Measurements from ENCODE around the gene FIG4. TPM values are rescaled to one million over a fixed set of nuclear protein-coding genes. Genes with fewer than 3 reads are reported as not detected.
"Not testable (repeated sequence)": the region's sequence is repeated elsewhere in the genome, so short reads cannot be mapped to it uniquely, and the experiment has no call there.

Gene FIG4
- total RNA-seq, 1 donor from 2014 or later = 22.7 TPM

DNA sequence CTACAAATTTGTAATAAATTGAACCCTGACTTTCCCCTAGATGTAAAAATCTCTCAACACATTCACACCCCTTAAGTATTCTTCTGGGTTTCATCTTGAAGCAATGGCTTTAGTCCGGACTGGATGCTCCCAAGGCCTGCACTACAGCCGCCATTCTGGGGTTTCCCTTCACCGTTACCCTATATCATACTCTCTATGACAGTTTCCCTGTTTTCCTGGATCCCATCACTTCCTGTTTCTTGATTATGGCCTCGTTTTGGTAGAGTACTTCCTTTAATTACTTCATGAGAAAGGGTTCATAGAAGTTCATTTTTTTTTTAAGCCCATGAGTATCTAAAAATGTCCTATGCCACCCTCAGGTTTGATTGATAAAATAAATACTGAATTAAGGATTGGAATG is 11.7 kb downstream of the FIG4 start:
- DNase-seq (ENCODE audit: low spot score) = no peak

- DNase-seq (ENCODE audit: low spot score) = peak; percentile 83
Measured at GRCh38 chr6:109705258-109705657, 14.2 kb downstream of the FIG4 start.

DNA sequence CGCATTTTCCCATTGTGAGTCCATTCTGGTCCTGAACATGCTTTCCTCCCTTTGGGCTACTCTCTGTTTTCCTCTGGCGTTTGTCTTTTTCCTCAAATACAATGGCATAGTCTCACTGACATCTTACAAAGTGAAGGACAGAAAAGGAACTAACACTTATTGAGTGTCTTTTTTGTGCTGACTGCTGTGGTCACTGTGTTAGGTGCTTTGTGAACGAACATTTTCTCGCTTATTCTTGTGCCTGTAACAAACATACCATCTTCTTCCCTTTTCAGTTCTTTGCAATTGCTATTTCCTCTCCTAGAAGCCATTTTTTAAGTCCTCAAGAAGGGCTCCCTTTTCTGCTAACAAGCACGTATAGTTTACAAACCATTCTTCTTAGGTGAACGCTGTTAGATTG is 15.4 kb downstream of the FIG4 start:
- no peak for DNase-seq (ENCODE audit: low spot score)

DNA sequence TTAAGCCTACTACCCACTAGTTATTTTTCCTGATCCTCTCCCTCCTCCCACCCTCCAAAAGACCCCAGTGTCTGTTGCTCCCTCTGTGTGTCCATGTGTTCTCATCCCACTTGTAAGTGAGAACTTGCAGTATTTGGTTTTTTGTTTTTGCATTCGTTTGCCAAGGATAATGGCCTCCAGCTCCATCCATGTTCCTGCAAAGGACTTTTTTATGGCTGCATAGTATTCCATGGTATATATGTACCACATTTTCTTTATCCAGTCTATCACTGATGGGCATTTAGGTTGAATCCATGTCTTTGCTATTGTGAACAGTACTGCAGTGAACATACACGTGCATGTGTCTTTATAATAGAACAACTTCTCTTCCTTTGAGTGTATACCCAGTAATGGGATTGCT is 17.0 kb downstream of the FIG4 start:
- DNase-seq (ENCODE audit: low spot score) = not testable (repeated sequence)

- DNase-seq (ENCODE audit: low spot score) = no peak
Measured at GRCh38 chr6:109713097-109713496, 22.0 kb downstream of the FIG4 start.

GRCh38 chr6:109714166-109714565 is 23.1 kb downstream of the FIG4 start:
- DNase-seq (ENCODE audit: low spot score) = no peak

GRCh38 chr6:109714611-109715010 is 23.5 kb downstream of the FIG4 start:
- DNase-seq (ENCODE audit: low spot score) = no peak

- DNase-seq (ENCODE audit: low spot score) = no peak
Measured at GRCh38 chr6:109715616-109716015, 24.5 kb downstream of the FIG4 start.

- no peak for DNase-seq (ENCODE audit: low spot score)
Measured at GRCh38 chr6:109717971-109718370, 26.9 kb downstream of the FIG4 start.

GRCh38 chr6:109718991-109719390 is 27.9 kb downstream of the FIG4 start:
- no peak for DNase-seq (ENCODE audit: low spot score)

- no peak for DNase-seq (ENCODE audit: low spot score)
Measured at GRCh38 chr6:109720311-109720710, 29.2 kb downstream of the FIG4 start.

GRCh38 chr6:109722011-109722410 is 30.9 kb downstream of the FIG4 start:
- no peak for DNase-seq (ENCODE audit: low spot score)

DNA sequence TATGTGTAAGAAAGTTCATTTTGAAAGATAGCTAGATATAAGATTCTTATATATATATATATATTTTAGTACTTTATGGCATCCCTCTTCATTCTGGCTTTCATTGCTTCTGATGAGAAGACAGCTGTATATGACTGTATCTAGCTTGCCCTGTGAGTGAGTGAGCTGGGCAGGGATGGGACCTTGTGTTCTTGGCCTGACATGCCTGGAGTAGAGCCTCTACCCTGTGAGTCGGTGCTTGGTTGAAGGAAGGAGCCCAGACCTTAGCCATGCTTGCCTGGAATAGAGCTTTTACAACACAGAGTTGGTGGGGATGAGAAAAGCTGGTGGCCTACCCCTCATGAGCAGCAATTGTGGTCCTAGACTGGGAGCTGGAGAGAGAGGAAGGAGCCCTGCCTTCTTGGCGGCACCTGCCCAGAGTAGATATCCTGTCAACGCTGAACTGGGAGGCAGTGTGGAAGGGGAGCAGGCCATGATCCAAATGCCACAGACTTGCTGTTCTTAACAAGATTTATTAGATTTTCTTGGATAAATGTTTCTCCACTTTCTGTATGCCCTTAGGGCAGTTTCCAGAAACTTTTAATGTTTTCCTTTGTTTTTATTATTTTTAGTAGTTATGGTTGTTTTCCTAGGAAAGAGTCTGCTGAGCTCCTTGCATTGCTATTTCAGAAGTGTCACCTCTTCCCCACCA is 31.6 kb downstream of the FIG4 start:
- DNase-seq (ENCODE audit: low spot score) = no peak

GRCh38 chr6:109725250-109725649 is 34.2 kb downstream of the FIG4 start:
- not testable (repeated sequence) for DNase-seq (ENCODE audit: low spot score)

GRCh38 chr6:109736273-109737025 is 45.4 kb downstream of the FIG4 start:
- DNase-seq (ENCODE audit: low spot score) = no peak

- no peak for DNase-seq (ENCODE audit: low spot score)
Measured at GRCh38 chr6:109738255-109738654, 47.2 kb downstream of the FIG4 start.

DNA sequence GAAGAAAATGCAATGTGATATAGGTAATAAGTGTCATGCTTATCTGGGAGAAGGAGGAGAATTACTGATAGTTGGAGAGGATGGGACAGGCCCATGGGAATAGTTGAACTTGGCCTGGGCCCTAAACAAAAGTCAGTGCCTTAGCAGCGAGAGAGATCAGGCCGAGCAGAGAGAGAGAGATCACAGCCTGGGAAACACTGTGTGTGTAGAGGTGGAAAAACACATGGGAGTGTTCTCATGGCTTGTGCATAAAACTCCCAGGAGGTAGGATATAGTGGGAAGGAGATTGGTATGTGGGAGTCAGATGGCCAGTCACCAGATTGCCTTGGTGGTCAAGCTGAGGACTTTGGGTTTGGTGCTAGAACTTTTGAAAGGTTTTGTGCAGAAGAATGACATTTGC is 47.6 kb downstream of the FIG4 start:
- no peak for DNase-seq (ENCODE audit: low spot score)

DNA sequence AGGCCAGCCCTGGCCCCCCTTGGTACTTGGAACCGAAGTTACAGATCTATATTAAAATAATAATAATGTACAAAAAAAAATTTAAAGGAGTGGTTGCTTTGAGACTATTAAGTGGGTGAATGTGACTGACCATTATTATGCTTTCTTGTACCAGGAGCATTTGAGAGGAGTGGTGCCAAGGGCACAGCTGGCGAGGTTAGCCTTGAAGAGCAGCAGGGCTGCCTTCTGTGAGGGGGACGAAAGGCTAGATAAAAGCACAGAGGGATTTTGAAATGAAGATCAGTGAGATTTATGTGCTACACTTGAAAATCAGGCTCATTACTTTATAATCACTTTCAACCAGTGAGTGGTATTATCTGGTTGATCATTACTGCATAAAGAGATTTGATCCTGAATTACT is 48.6 kb downstream of the FIG4 start:
- DNase-seq (ENCODE audit: low spot score) = no peak

DNA sequence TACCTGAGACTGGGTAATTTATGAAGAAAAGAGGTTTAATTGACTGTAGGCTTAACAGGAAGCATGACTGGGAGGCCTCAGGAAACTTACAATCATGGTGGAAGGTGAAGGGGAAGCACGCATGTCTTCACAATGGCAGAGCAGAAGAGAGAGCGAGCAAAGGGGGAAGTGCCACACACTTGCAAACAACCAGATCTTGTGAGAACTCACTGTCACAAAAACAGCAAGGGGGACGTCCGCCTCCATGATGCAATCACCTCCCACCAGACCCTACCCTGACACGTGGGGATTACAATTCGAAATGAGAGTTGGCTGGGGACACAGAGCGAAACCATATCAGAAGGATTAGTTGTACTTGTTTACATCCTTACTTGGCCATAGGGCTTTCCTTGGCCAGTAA is 49.7 kb downstream of the FIG4 start:
- DNase-seq (ENCODE audit: low spot score) = no peak

DNA sequence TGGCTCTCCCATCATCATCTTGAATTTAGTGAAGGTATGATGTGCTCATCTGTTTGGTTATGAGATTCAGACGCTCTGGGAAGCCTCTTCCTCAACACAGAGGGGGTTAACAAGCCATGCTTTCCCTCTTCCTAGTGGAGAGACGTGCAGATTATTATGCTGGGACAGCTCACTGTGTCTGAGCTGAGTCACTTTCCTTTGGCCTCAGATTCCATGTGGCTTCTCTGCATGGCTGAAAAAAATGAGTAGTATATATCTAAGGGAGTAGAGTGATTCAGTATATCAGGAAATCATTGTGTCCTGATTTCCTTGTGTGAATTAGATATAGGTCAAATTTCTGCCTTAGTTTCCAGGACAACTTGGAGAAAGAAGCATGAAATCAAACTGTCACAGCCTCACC is 52.6 kb downstream of the FIG4 start:
- no peak for DNase-seq (ENCODE audit: low spot score)

- not testable (repeated sequence) for DNase-seq (ENCODE audit: low spot score)
Measured at GRCh38 chr6:109744779-109745178, 53.7 kb downstream of the FIG4 start.

GRCh38 chr6:109747221-109747620 is 56.1 kb downstream of the FIG4 start:
- DNase-seq (ENCODE audit: low spot score) = no peak
